Measurements from ENCODE around the gene ADCY3. TPM values are rescaled to one million over a fixed set of nuclear protein-coding genes. Genes with fewer than 3 reads are reported as not detected.
"Not testable (repeated sequence)": the region's sequence is repeated elsewhere in the genome, so short reads cannot be mapped to it uniquely, and the experiment has no call there.

The ADCY3 gene
- polyA plus RNA-seq, 1 donor (not counting 4 experiments of a cell fraction or from before 2014, with no cell fraction given), result 33.2 TPM

- dilution Hi-C loops (cut with MboI; ENCODE audit: extremely low pct_ligation_motif_present, low sequenced_read_pairs), result not testable (repeated sequence)
Observed at GRCh38 chr2:24800487-24800886, 119.5 kb downstream of the ADCY3 start.

GRCh38 chr2:24797644-24798043 lies 122.4 kb downstream of the ADCY3 start:
- TF ChIP-seq EZH2 (IDR thresholded peaks at IDR 0.05; ENCODE audit: low read length) (no peak), CTCF (optimal IDR thresholded peaks at IDR 0.05 in 1 of 3, IDR thresholded peaks at IDR 0.05 in 1 of 3, conservative IDR thresholded peaks at IDR 0.05 in 1 of 3; ENCODE audit: extremely low read depth in 1 of 3, insufficient read depth in 2 of 3, low read length in 3 of 3) (no peak)
- no peak overlapping the region for H3K4me2 ChIP-seq (ENCODE audit: control insufficient read depth, extremely low read depth, insufficient read depth, low read depth, low read length)
- DNase-seq (ENCODE audit: low read depth, low spot score) (no peak), FAIRE-seq (no peak)
- H3K4me3 ChIP-seq (ENCODE audit: control insufficient read depth in 2 of 3, extremely low read depth in 1 of 3, insufficient read depth in 2 of 3, low read depth in 1 of 3, low read length in 3 of 3), result no peak overlapping the region
- no peaks in the 10 kb centered on the region for H4K20me1 ChIP-seq (ENCODE audit: control insufficient read depth, extremely low read depth, insufficient read depth, low read length)
- H3K79me2 ChIP-seq (ENCODE audit: control insufficient read depth, insufficient read depth, low read length), result peaks cover 59% of the 10 kb centered on the region
- H3K36me3 ChIP-seq (ENCODE audit: control insufficient read depth in 2 of 2, extremely low read depth in 1 of 2, insufficient read depth in 2 of 2, low read length in 2 of 2), result peaks cover 2 to 8% of the 10 kb centered on the region in 2 experiments
- no peak overlapping the region for H2AFZ ChIP-seq (ENCODE audit: control insufficient read depth, low read length)
- dilution Hi-C loops (cut with MboI; ENCODE audit: extremely low pct_ligation_motif_present, low sequenced_read_pairs), result no loop called here
- H3K27ac ChIP-seq (ENCODE audit: control insufficient read depth, insufficient read depth, low read length), result no peak overlapping the region
- no peaks in the 10 kb centered on the region for H3K9me3 ChIP-seq (ENCODE audit: control insufficient read depth, low read depth, low read length)
- no peaks in the 10 kb centered on the region for H3K9me1 ChIP-seq (ENCODE audit: control insufficient read depth, extremely low read depth, insufficient read depth, low read length)
- H3K4me1 ChIP-seq (ENCODE audit: control insufficient read depth, extremely low read depth, insufficient read depth, low read length), result peaks cover 16% of the 10 kb centered on the region
- H3K27me3 ChIP-seq (ENCODE audit: control insufficient read depth, extremely low read depth, insufficient read depth, low read length), result no peaks in the 10 kb centered on the region
- H3K9ac ChIP-seq (ENCODE audit: control insufficient read depth, extremely low read depth, insufficient read depth, low read length), result no peak overlapping the region

More at GRCh38 chr2:24800487-24800886, 119.5 kb downstream of the ADCY3 start:
- not testable (repeated sequence) for H3K36me3 ChIP-seq (ENCODE audit: control insufficient read depth in 2 of 2, extremely low read depth in 1 of 2, insufficient read depth in 2 of 2, low read length in 2 of 2); H3K9ac ChIP-seq (ENCODE audit: control insufficient read depth, extremely low read depth, insufficient read depth, low read length); H3K4me1 ChIP-seq (ENCODE audit: control insufficient read depth, extremely low read depth, insufficient read depth, low read length); H3K9me3 ChIP-seq (ENCODE audit: control insufficient read depth, low read depth, low read length); H3K4me2 ChIP-seq (ENCODE audit: control insufficient read depth, extremely low read depth, insufficient read depth, low read depth, low read length); H3K27ac ChIP-seq (ENCODE audit: control insufficient read depth, insufficient read depth, low read length); H3K4me3 ChIP-seq (ENCODE audit: control insufficient read depth in 2 of 3, extremely low read depth in 1 of 3, insufficient read depth in 2 of 3, low read depth in 1 of 3, low read length in 3 of 3); H2AFZ ChIP-seq (ENCODE audit: control insufficient read depth, low read length); H4K20me1 ChIP-seq (ENCODE audit: control insufficient read depth, extremely low read depth, insufficient read depth, low read length); H3K27me3 ChIP-seq (ENCODE audit: control insufficient read depth, extremely low read depth, insufficient read depth, low read length); FAIRE-seq; H3K9me1 ChIP-seq (ENCODE audit: control insufficient read depth, extremely low read depth, insufficient read depth, low read length); DNase-seq (ENCODE audit: low read depth, low spot score)
- H3K79me2 ChIP-seq (ENCODE audit: control insufficient read depth, insufficient read depth, low read length), result peaks cover 41% of the 10 kb centered on the region

All from keratinocyte (primary cell).